Keratinocyte (primary cell): ENCODE measurements around the gene PCDHA4. TPM values are rescaled to one million over a fixed set of nuclear protein-coding genes. Genes with fewer than 3 reads are reported as not detected.
"Not testable (repeated sequence)": the region's sequence is repeated elsewhere in the genome, so short reads cannot be mapped to it uniquely, and the experiment has no call there.

ENCODE experiments used
- DNase-seq: peaks from one replicate; pipeline ENCODE4 v3.0.0-alpha.2; 2011; ENCODE audit warnings: low read depth, missing footprints, low spot score
- FAIRE-seq: peaks from 2 replicates; lab custom pipeline; 2011; peaks lifted over from hg19 to GRCh38; lab: Jason Lieb, UNC
- H2AFZ ChIP-seq: 2 replicates; pipeline ENCODE4 v1.6.0; 2012; ENCODE audit warnings: low read length, control low read depth, inconsistent platforms; ENCODE audit not compliant: control insufficient read depth
- H3K27ac ChIP-seq: 2 replicates; pipeline ENCODE4 v1.5.1; 2011; ENCODE audit warnings: low read length; ENCODE audit not compliant: control insufficient read depth, insufficient read depth
- H3K27me3 ChIP-seq: 3 replicates; pipeline ENCODE4 v1.6.0; 2011; ENCODE audit warnings: low read length; ENCODE audit not compliant: control insufficient read depth, insufficient read depth; ENCODE audit errors: extremely low read depth
- H3K36me3 ChIP-seq, 2 experiments: 2 replicates in 1 of 2; 3 replicates in 1 of 2; pipeline ENCODE4 v1.5.1; 2011; ENCODE audit warnings: low read length in 2 of 2, mild to moderate bottlenecking in 1 of 2; ENCODE audit not compliant: control insufficient read depth in 2 of 2, insufficient read depth in 2 of 2; ENCODE audit errors: extremely low read depth in 1 of 2
- H3K4me1 ChIP-seq: 3 replicates; pipeline ENCODE4 v1.5.1; 2011; ENCODE audit warnings: low read length; ENCODE audit not compliant: control insufficient read depth, insufficient read depth; ENCODE audit errors: extremely low read depth
- H3K4me2 ChIP-seq: 3 replicates; pipeline ENCODE4 v1.6.0; 2011; ENCODE audit warnings: low read depth, low read length; ENCODE audit not compliant: control insufficient read depth, insufficient read depth; ENCODE audit errors: extremely low read depth
- H3K4me3 ChIP-seq, 3 experiments: fragments of 200-600 bp in 1 of 3; sonication (generic) in 1 of 3; 2 replicates in 2 of 3; 3 replicates in 1 of 3; pipeline ENCODE4 v1.5.1; 2011 to 2016; ENCODE audit warnings: low read length in 3 of 3, mild to moderate bottlenecking in 3 of 3, control low read depth in 2 of 3, inconsistent platforms in 1 of 3, low read depth in 1 of 3, mixed read lengths in 1 of 3, mixed run types in 1 of 3, moderate library complexity in 1 of 3; ENCODE audit not compliant: control insufficient read depth in 2 of 3, insufficient read depth in 2 of 3; ENCODE audit errors: extremely low read depth in 1 of 3
- H3K79me2 ChIP-seq: 2 replicates; pipeline ENCODE4 v1.6.0; 2012; ENCODE audit warnings: low read length; ENCODE audit not compliant: control insufficient read depth, insufficient read depth
- H3K9ac ChIP-seq: 3 replicates; pipeline ENCODE4 v1.6.0; 2011; ENCODE audit warnings: low read length; ENCODE audit not compliant: control insufficient read depth, insufficient read depth; ENCODE audit errors: extremely low read depth
- H3K9me1 ChIP-seq: 3 replicates; pipeline ENCODE4 v1.6.0; 2011; ENCODE audit warnings: low read length; ENCODE audit not compliant: control insufficient read depth, insufficient read depth; ENCODE audit errors: extremely low read depth
- H3K9me3 ChIP-seq: 2 replicates; pipeline ENCODE4 v1.5.1; 2012; ENCODE audit warnings: low read depth, low read length; ENCODE audit not compliant: control insufficient read depth
- H4K20me1 ChIP-seq: 3 replicates; pipeline ENCODE4 v1.6.0; 2011; ENCODE audit warnings: low read length; ENCODE audit not compliant: control insufficient read depth, insufficient read depth; ENCODE audit errors: extremely low read depth
- EZH2 ChIP-seq: IDR thresholded peaks from one replicate; pipeline ENCODE4 v1.6.1; 2012; ENCODE audit warnings: inconsistent platforms, mild to moderate bottlenecking, low read length, moderate library complexity
- dilution Hi-C: fragments of 300-500 bp; cut with MboI; formaldehyde crosslinking; loops from one replicate; pipeline ENCODE4 v1.7.0; 2020; ENCODE audit warnings: low sequenced_read_pairs; ENCODE audit not compliant: extremely low pct_ligation_motif_present
- polyA plus RNA-seq, 5 experiments: library from polyadenylated mRNA; depleted of rRNA in 3 of 5; stranded (reverse) in 3 of 5; stranded (forward) in 1 of 5; unstranded in 1 of 5; fragments of >200 nt; gene quantifications; 1 replicate in 1 of 5; 2 replicates in 3 of 5; 3 replicates in 1 of 5; pipeline versions ENCODE4 v1.2.1 to v1.2.3, GENCODE V29; 2011 to 2012; ENCODE audit warnings: missing spikeins in 2 of 5, low read depth in 1 of 5, low replicate concordance in 1 of 5
- TF ChIP-seq, protein P1 (sequence below), 3 experiments: IDR thresholded peaks in 1 of 3; conservative IDR thresholded peaks in 1 of 3; optimal IDR thresholded peaks in 1 of 3; 2 replicates in 2 of 3; 3 replicates in 1 of 3; pipeline versions ENCODE3 to v1.5.1; 2011; ENCODE audit warnings: low read length in 3 of 3, mild to moderate bottlenecking in 3 of 3, moderate library complexity in 2 of 3, control low read depth in 1 of 3, inconsistent platforms in 1 of 3; ENCODE audit not compliant: insufficient read depth in 2 of 3; ENCODE audit errors: extremely low read depth in 1 of 3

Gene PCDHA4
- polyA plus RNA-seq, 1 donor (not counting 4 experiments of a cell fraction or from before 2014, with no cell fraction given) = 0.01 TPM

- H4K20me1 ChIP-seq = no peaks in the 10 kb centered on the region
- no peaks in the 10 kb centered on the region for H3K9me1 ChIP-seq
- no peak overlapping the region for H3K9ac ChIP-seq
- FAIRE-seq (no peak), DNase-seq (no peak)
- TF ChIP-seq, protein P1, sequence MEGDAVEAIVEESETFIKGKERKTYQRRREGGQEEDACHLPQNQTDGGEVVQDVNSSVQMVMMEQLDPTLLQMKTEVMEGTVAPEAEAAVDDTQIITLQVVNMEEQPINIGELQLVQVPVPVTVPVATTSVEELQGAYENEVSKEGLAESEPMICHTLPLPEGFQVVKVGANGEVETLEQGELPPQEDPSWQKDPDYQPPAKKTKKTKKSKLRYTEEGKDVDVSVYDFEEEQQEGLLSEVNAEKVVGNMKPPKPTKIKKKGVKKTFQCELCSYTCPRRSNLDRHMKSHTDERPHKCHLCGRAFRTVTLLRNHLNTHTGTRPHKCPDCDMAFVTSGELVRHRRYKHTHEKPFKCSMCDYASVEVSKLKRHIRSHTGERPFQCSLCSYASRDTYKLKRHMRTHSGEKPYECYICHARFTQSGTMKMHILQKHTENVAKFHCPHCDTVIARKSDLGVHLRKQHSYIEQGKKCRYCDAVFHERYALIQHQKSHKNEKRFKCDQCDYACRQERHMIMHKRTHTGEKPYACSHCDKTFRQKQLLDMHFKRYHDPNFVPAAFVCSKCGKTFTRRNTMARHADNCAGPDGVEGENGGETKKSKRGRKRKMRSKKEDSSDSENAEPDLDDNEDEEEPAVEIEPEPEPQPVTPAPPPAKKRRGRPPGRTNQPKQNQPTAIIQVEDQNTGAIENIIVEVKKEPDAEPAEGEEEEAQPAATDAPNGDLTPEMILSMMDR (optimal IDR thresholded peaks at IDR 0.05 in 1 of 3, IDR thresholded peaks at IDR 0.05 in 1 of 3, conservative IDR thresholded peaks at IDR 0.05 in 1 of 3; ENCODE audit: extremely low read depth in 1 of 3, insufficient read depth in 2 of 3, low read length in 3 of 3) = no peak
- TF ChIP-seq EZH2 = no peak
- no peak overlapping the region for H2AFZ ChIP-seq
- no peaks in the 10 kb centered on the region for H3K27me3 ChIP-seq
- H3K4me1 ChIP-seq = no peaks in the 10 kb centered on the region
- H3K9me3 ChIP-seq = peaks cover 6% of the 10 kb centered on the region
- H3K27ac ChIP-seq = no peak overlapping the region
- dilution Hi-C loops = no loop called here
- H3K4me2 ChIP-seq = no peak overlapping the region
- H3K79me2 ChIP-seq = no peaks in the 10 kb centered on the region
- H3K36me3 ChIP-seq = no peaks in the 10 kb centered on the region
- H3K4me3 ChIP-seq = no peak overlapping the region
These were observed 36.2 kb downstream of the PCDHA4 start for GRCh38 chr5:140842798-140843733.

DNA sequence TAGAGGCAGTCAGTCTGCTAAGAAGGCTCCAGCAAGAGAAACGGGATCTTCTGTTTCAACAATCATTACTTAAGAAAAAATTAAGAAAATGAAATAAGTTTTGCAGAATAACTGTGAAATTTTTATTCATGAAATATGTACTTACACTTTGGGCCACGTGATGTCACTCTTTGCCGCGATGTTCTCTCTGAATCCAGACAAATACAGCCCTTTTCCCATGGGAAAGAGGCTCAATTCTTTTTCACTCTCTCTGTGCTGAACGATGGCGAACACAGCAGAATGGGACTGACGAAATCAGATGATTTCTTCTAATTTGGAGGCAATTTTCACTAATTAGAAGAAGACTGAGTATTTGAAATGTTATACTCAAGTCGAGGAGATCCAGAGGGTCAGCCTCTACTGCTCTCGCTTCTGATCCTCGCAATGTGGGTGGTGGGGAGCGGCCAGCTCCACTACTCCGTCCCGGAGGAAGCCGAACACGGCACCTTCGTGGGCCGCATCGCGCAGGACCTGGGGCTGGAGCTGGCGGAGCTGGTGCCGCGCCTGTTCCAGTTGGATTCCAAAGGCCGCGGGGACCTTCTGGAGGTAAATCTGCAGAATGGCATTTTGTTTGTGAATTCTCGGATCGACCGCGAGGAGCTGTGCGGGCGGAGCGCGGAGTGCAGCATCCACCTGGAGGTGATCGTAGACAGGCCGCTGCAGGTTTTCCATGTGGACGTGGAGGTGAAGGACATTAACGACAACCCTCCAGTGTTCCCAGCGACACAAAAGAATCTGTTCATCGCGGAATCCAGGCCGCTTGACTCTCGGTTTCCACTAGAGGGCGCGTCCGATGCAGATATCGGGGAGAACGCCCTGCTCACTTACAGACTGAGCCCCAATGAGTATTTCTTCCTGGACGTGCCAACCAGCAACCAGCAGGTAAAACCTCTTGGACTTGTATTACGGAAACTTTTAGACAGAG lies 41.6 kb downstream of the PCDHA4 start, which contains the start of gene PCDHA9:
Gene PCDHA9 (plus strand): TSS at position 244 of the 964 bp plus-strand sequence. CDS start 114 bp downstream, at position 358.
- H3K36me3 ChIP-seq, H4K20me1 ChIP-seq, H3K27ac ChIP-seq, FAIRE-seq, H3K4me1 ChIP-seq, H3K9me1 ChIP-seq, H3K4me3 ChIP-seq, H3K9me3 ChIP-seq, H3K4me2 ChIP-seq, H3K9ac ChIP-seq, DNase-seq, H3K27me3 ChIP-seq, dilution Hi-C loops, H2AFZ ChIP-seq, H3K79me2 ChIP-seq: not testable (repeated sequence)

- dilution Hi-C loops, H3K27me3 ChIP-seq, H3K9me1 ChIP-seq, FAIRE-seq, H3K9me3 ChIP-seq, H3K27ac ChIP-seq, H3K4me3 ChIP-seq, H4K20me1 ChIP-seq, H3K9ac ChIP-seq, H3K79me2 ChIP-seq, H3K4me2 ChIP-seq, H3K36me3 ChIP-seq, DNase-seq, H2AFZ ChIP-seq, H3K4me1 ChIP-seq: not testable (repeated sequence)
These were observed 43.2 kb downstream of the PCDHA4 start for GRCh38 chr5:140849831-140850634.
